Stimulated activated CD4-positive, alpha-beta T cell treated with anti-CD3 and anti-CD28 coated beads, Interleukin-1b, Interleukin-23, amount 100 ng/mL, for 48 hours (primary cell): ENCODE data around the gene VGLL3.

ENCODE experiments used
- DNase-seq: peaks from one replicate; pipeline ENCODE4 v3.0.0-alpha.2; 2020

Gene VGLL3

DNA sequence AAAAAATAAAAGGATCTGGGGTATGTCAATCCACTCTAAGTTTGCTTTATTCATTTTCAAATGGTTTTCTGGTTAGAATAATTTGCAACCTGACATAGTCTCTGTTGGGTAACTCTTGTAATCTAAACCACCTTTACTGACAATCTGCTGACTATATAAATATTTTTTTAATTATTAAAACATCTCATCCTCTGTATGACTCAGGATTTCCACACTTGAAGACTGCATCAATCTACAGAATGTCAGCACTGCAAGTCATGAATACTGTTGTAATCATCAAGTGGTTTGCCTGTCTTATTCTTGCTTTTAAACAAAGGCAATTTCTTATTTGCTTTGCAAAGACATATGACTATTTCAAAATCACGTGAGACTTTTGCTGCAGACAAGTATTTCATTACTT lies 42.1 kb downstream of the VGLL3 start:
- no peak for DNase-seq

DNA sequence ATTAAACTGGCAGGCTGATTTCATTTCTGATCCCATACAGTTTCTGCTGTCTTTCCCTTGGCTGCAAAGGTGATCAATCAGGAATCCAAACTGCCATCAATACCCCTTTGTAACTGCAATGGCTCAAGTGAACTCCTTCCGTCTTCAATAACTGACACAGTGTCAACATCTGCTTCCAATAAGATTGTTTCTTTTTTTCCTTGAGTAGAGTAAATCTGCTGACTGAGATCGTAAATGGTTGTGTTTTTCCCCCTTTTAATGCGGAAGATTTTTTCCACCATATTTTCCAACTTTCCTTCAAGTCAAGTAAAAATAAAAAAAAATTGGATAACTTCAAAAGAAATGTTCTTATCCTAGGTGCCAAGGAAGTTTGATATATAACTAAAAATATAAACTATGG lies 48.7 kb downstream of the VGLL3 start:
- no peak for DNase-seq

DNA sequence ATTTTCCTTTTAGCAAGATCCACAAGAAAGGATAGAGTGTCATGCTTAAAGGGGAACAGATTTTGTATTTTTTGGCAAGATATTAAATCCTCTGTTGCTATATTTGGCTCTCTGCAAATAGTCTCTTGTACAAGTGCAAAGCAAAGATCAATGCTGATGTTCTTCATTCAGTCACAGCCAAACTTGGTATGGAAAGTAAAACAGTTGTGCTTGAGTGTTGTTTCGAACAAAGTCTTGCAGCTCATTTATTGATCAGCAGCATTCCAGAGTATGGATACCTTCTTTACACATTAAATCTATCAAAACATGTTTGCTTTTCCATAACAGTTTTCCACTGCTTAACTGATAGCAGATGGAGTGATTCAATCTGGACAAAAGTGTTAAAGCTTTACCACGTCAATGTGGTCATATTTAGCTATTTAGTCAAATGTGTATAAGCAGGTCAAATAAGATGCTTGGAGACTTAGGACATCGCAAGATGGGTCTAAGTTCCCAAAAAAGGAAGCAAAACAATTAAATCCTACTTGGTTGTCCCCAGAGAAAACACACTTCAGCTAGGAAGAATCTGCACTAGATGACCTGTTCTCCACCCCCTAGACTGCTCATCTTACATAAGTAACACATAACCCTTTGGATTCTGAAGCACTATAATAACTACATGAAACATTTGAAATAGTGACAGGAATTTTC lies 52.4 kb downstream of the VGLL3 start:
- DNase-seq = no peak

DNA sequence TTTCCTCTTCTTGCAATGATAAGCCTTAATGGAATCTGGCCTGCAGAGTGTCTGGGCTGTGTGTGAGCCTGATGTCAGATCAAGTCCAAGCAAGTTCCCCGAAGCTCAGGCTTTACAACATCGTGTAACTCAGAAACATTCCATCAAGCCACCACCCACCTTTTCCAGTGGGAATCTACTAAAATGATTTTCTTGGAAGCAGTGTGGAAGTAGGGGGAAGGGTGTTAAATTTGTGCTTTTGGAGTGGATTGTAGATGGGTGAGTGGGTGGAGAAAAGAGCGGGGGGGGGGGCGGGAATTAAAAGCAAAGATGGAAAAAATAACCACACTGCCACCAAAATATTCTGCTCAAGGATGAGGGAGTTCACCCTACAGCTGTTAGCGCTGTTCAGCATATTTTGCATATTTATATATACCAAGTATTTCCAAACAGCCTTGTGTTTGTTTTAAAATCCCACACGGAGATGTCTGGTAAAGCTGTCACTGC lies 53.6 kb downstream of the VGLL3 start:
- no peak for DNase-seq

DNA sequence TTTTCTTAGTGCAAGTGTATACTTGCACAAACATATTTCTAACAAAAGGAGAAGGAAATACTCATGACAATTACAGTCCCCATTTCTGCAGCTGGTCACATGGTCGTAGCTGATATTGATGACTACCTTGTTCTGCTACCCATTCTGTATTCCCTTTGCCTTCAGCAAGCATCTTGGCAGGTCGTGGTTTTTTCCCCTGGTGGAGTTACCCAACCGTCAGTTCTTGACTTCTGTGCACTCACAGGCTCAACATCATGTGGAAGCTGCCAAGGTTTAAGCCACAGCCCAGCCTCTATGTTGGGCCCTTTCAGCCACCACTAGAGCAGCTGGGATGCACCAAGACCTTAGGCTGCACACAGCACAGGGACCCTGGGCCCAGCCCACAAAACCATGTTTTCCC lies 56.1 kb downstream of the VGLL3 start:
- DNase-seq = no peak

DNA sequence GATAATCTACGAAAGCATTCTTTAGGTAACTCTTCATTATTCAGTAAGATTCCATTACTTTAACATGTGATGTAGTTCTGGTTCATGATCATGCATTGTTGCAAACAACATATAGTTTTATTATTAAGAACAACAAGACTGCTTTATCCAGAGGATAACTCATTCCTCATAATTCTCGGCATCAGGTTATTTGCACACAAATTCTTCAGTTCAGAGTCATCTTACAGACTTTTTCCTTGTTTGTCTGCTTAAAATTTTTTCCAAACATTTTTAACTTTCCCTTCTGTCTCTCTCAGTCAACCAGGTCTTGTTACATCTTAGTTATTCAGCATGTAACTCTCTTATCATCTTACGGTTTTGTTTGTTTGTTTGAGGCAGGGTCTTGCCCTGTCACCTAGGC lies 60.1 kb downstream of the VGLL3 start:
- no peak for DNase-seq

DNA sequence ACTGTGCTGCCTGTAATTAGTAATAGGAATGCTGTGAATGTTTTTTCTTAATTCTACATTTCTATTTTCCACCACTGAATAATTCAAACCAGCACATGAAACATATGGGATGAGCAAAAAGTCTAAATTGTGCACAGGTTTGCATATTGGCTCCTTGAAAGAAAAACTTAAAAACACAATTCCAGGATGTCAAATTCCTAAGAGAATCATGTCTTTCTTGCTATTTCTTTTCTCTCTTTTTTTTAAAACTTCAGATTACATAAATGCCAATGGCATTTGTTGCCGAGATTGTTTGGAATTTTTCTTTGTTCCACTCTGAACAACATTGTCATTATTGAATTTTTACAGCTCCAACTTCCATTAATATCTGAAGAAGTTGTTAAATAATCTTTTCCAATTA lies 60.8 kb downstream of the VGLL3 start:
- DNase-seq = no peak

DNA sequence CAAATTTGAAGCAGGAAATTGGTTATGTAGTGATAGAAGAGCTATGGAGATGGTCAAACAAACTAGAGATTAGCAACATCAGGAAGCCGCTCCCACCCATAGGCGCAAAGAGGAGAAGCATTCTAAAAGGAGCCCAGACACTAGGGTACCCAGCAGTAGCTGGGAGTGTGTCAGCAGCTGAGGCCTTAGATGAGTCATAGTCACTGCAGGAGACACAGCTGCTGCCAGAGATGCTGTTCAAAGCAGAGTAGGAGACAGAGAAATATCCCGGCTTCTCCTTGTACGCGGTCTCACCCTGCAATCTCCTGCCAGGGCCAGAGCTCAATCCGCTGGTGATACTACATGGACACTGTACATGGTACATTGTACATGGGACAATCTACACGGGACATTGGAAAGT lies 61.9 kb downstream of the VGLL3 start:
- no peak for DNase-seq

DNA sequence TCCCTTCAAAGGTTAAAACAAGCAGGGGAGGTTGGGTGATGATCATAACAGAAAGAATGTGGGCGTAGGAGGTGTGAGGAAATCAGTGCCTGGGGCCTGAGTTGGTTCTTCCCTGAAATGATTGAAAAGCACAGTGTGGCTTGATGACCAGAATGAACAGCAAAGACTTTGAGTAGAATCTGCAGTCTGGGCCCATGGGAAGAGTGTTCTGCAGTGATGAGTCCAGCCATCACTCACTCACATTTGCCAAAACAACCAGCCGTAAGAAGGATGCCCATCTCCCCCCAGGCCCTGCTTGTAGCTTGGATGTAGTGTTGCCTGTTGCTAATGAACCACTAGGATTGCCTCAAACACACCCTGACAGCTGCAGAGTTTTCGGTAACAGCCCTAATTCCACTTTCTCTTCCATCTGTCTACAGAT lies 67.9 kb downstream of the VGLL3 start:
- DNase-seq = no peak

DNA sequence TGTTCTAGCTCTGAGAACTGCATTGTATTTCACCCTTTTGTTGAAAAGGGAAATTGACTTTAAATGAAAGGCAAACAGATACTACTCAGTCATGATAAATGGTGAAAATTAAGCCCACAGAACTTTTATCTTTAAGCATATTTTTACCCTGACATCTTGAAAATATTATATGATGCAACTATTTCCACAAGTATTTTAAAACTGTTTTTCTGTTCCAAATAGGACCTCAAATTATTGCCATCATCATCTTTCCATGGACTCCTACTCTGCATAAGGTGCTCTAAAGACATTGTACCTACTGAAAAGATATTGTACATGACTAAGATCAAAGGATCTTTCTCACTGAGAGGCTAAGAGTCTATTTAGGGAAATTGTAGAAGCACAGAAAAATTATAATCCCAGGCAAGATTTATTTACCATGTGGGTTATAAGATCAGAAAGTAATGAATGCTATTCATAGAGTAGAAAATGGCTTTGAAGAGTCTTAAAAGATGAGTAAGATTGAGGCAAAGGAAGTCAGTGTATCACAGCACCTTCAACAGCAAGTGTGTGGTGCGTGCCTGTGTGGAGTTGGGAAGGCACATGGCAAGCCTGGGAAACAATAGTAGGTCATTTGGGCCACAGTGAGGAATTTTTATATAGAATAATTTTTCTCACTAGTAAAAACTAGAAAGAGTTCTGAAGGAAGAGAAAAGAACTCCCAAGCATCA lies 68.8 kb downstream of the VGLL3 start:
- DNase-seq = no peak

DNA sequence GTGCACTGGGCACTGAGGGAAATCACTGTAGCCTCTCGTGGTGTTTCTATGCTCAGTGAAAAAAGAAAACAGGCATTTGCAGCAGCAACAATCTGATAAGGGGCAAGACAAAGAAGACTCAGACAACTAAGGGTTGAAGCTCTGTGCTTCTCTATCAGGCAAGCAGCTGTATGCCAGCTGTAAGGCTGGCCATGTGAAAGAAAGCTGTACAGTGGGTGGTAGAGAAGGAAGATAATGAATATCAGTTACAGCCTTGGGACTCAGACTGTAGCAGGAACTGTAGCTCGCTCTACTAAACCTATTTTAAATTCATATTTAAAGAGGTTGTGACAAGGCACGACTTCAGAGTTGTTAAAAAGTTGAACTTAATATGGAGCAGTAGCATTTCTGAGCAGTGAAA lies 76.3 kb downstream of the VGLL3 start:
- DNase-seq = no peak

DNA sequence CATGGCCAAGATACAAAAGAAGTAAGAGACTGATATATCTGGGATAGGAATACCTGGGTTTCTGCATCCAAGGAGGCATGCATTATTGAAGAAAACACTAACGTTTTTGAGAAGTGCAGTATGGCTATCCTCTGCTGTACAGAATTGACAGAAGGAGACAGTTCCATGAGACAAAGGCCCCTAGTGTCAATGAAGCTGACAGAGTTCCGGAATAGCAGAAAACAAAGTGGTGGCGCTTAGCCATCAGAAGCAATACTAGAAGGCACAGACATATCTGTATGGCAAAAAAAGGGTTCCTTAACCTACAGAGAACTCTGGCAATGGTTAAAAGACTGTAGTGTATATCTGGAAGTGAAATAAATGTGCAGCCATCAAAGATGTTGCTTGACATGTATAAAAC lies 77.8 kb downstream of the VGLL3 start:
- no peak for DNase-seq

DNA sequence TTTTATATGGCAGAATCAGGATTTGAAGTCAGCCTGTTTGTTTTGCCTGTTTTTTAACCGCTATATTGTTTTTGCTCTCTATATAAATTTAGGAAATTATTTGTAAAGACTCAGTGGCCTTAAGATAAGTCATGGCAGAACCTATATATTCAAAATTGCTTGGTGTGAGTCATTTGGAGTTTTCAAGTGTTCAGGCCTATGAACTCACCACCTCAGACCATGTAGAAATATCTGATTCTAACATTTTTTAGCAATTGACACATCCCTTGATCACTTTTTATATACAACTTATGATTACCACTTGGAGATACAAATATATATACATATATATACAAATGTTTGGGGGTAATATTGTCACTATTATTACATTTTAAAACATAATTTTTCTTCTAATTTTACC lies 95.7 kb downstream of the VGLL3 start:
- DNase-seq = no peak

DNA sequence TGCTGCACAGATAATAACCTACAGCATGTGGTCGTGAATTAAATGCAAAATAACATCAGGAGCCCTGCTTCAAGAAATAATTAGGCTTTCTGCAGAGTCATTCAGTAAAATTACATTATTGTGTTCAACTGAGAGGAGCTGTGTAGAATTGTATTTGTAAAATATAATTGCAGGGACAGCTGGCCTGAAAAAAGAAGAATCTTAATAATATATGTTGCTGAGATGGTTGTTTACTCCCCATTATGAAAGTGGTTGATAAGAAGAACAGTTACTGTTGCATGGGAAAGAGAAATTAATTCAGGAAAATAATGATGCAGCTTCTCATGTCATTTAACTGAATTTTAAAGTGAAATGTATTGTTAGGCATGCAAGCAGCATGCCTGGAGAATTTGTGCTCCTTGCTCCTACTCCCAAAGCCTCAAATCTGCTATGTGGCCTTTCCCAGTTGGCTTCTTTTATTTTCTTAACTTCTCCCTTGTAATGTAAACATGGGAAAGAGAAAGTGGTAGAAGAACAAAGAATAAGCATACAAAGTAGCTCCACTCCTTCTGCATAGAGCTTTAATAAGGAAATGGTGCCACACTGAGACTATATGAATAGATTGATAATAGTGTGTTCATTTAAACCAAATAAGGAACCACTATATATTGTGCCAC lies 100.1 kb downstream of the VGLL3 start:
- no peak for DNase-seq
